Rectal smooth muscle tissue (tissue), 1 donor: ENCODE results near the gene ABCB1.

Experiments used
- H3K27ac ChIP-seq: one replicate; pipeline ENCODE4 v1.7.0; 2013; ENCODE audit warnings: low read depth, low read length, inconsistent platforms
- H3K27me3 ChIP-seq: one replicate; pipeline ENCODE4 v1.7.0; 2013; ENCODE audit warnings: low read length; ENCODE audit not compliant: control insufficient read depth, insufficient read depth
- H3K36me3 ChIP-seq: one replicate; pipeline ENCODE4 v1.7.0; 2013; ENCODE audit warnings: low read length; ENCODE audit not compliant: control insufficient read depth, insufficient read depth
- H3K4me1 ChIP-seq: one replicate; pipeline ENCODE4 v1.7.0; 2013; ENCODE audit warnings: low read length; ENCODE audit not compliant: control insufficient read depth, insufficient read depth
- H3K4me3 ChIP-seq: one replicate; pipeline ENCODE4 v1.7.0; 2013; ENCODE audit warnings: low read length
- H3K9ac ChIP-seq: one replicate; pipeline ENCODE4 v1.7.0; 2013; ENCODE audit warnings: low read length

The ABCB1 gene

GRCh38 chr7:87570178-87570577 is 30.5 kb downstream of the ABCB1 start:
- H3K4me3 ChIP-seq: no peak overlapping the region
- H3K36me3 ChIP-seq: no peaks in the 10 kb centered on the region
- H3K27me3 ChIP-seq: no peaks in the 10 kb centered on the region
- no peak overlapping the region for H3K27ac ChIP-seq
- H3K9ac ChIP-seq: no peak overlapping the region
- H3K4me1 ChIP-seq: no peaks in the 10 kb centered on the region

GRCh38 chr7:87567052-87567451 is 33.6 kb downstream of the ABCB1 start:
- H3K27ac ChIP-seq: no peak overlapping the region
- H3K4me1 ChIP-seq: no peaks in the 10 kb centered on the region
- no peaks in the 10 kb centered on the region for H3K27me3 ChIP-seq
- H3K36me3 ChIP-seq: no peaks in the 10 kb centered on the region
- H3K4me3 ChIP-seq: no peak overlapping the region
- no peak overlapping the region for H3K9ac ChIP-seq

- Histone ChIP-seq H3K36me3 (no peaks in the 10 kb centered on the region), H3K4me1 (no peaks in the 10 kb centered on the region), H3K27me3 (no peaks in the 10 kb centered on the region), H3K9ac (no peak overlapping the region), H3K27ac (no peak overlapping the region), H3K4me3 (no peak overlapping the region)
Measured at GRCh38 chr7:87566311-87566900, 34.3 kb downstream of the ABCB1 start.

DNA sequence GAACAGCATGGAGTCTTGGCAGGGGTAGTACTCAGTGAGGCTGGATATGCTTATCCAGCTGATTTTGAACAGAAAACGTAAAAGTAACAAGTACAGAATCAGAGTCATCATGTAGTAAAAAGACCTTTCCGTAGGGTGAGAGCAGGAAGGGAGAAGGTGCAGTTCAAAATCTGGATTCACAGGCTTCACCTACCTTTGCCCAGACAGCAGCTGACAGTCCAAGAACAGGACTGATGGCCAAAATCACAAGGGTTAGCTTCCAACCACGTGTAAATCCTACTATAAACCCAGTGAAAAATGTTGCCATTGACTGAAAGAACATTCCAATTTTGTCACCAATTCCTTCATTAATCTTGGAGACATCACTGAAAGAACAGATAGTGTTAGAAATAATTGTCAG is 34.8 kb downstream of the ABCB1 start:
- H3K4me1 ChIP-seq: no peaks in the 10 kb centered on the region
- H3K27ac ChIP-seq: no peak overlapping the region
- H3K4me3 ChIP-seq: no peak overlapping the region
- no peak overlapping the region for H3K9ac ChIP-seq
- no peaks in the 10 kb centered on the region for H3K36me3 ChIP-seq
- no peaks in the 10 kb centered on the region for H3K27me3 ChIP-seq

DNA sequence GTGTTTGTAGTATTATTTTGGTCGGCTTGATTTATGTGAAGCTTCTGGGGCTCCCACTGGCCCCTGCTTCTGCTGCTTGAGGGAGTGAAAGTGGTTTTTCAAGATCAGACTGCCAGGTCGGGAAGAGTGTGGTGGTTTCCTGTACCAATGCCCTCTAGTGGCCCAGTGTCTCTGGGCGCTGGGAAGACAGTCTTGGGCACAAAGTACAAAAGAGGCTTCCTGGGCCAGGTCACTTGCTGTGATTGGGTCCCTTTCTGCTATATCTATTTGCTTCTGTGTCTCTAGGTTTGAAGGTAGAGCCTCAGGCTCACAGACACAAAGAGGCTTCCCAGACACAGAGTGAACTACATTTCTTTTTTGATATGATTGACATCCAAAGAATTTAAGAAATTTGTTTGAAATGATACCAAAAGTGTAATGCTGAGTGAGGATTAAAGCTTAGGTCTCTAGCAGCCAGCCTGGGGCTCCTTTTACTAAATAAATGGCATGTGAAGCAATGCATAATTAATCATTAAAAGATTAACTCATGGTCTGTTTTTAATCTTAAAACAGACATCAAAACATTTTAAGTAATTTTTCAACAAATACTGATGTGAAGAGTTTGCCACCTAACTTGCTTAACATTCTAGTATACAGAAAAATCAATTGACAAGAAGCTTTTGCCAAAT is 36.3 kb downstream of the ABCB1 start:
- Histone ChIP-seq H3K27ac (no peak overlapping the region), H3K4me3 (no peak overlapping the region), H3K9ac (no peak overlapping the region), H3K4me1 (no peaks in the 10 kb centered on the region), H3K36me3 (no peaks in the 10 kb centered on the region), H3K27me3 (no peaks in the 10 kb centered on the region)

DNA sequence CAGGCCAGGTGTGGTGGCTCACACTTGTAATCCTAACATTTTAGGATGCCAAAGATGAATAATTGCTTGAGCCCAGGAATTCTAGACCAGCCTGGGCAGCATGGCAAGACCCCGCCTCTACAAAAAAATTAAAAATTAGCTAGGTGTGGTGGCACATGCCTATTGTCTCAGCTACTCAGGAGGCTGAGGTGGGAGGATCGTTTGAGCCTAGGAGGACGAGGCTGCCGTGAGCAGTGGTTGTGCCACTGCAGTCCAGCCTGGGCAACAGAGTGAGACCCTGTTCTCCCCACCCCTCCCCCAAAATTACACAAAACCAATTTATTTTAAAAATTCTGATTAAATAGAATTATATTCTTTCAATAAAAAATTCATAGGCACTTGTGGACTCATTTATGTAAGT is 39.0 kb downstream of the ABCB1 start:
- H3K4me3 ChIP-seq: no peak overlapping the region
- H3K4me1 ChIP-seq: no peaks in the 10 kb centered on the region
- no peaks in the 10 kb centered on the region for H3K36me3 ChIP-seq
- H3K9ac ChIP-seq: no peak overlapping the region
- H3K27ac ChIP-seq: no peak overlapping the region
- H3K27me3 ChIP-seq: no peaks in the 10 kb centered on the region

GRCh38 chr7:87561102-87561501 is 39.6 kb downstream of the ABCB1 start:
- Histone ChIP-seq H3K4me3 (no peak overlapping the region), H3K9ac (no peak overlapping the region), H3K4me1 (no peaks in the 10 kb centered on the region), H3K36me3 (no peaks in the 10 kb centered on the region), H3K27me3 (no peaks in the 10 kb centered on the region), H3K27ac (no peak overlapping the region)

- Histone ChIP-seq H3K36me3 (no peaks in the 10 kb centered on the region), H3K27me3 (no peaks in the 10 kb centered on the region), H3K9ac (no peak overlapping the region), H3K4me1 (no peaks in the 10 kb centered on the region), H3K27ac (no peak overlapping the region), H3K4me3 (no peak overlapping the region)
Measured at GRCh38 chr7:87552351-87552900, 48.3 kb downstream of the ABCB1 start.

DNA sequence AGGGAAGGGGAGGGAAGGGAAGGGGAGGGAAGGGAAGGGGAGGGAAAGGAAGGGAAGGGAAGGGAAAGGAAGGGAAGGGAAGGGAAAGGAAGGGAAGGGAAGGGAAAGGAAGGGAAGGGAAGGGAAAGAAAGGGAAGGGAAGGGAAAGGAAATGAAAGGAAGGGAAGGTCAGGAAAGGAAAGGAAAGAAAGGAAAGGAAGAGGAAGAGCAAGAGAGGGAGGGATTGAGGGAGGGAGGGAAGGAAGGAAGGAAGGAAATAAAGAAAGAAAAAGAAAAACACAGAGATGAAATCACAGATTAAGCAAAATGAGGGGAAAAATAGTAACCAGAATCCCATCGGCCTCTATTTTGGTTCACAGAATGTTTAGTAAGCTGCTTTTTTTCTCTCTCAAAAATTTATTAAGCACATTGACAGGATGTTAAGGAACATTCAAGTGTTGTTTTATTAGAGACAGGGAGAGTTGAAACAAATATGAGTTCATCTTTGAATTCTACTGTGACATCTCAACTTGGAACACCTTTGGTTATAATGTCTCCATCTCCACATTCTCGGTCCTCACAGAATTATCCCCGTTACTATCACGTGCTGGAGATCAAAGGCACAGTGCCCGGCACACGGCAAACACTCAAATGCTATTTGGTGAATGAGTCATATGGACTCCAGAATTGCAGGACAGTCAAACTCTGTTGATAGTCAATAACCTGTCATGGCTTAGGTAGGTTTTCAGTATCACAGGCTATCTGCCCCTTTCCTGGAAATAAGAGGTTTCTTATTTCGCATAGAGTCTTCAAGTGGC is 52.4 kb downstream of the ABCB1 start:
- H3K27me3 ChIP-seq: no peaks in the 10 kb centered on the region
- H3K27ac ChIP-seq: no peak overlapping the region
- no peaks in the 10 kb centered on the region for H3K36me3 ChIP-seq
- H3K4me1 ChIP-seq: no peaks in the 10 kb centered on the region
- H3K9ac ChIP-seq: no peak overlapping the region
- H3K4me3 ChIP-seq: no peak overlapping the region

DNA sequence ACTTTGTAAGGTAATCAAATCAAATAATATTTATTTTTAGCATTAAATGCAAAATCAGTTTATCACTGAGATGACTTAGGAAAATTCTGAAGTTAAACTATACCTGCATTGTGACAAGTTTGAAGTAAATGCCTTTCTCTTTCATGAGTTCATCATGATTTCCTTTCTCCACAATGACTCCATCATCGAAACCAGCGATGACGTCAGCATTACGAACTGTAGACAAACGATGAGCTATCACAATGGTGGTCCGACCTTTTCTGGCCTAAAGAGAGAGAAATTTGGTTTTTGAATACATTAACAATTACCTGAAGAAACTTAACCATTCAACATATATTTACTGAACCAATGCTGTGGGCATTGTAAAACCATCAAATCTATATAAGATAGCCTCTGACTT is 54.9 kb downstream of the ABCB1 start:
- Histone ChIP-seq H3K4me3 (no peak overlapping the region), H3K27me3 (no peaks in the 10 kb centered on the region), H3K9ac (no peak overlapping the region), H3K36me3 (no peaks in the 10 kb centered on the region), H3K4me1 (no peaks in the 10 kb centered on the region), H3K27ac (no peak overlapping the region)

- no peak overlapping the region for H3K27ac ChIP-seq
- no peaks in the 10 kb centered on the region for H3K36me3 ChIP-seq
- no peak overlapping the region for H3K9ac ChIP-seq
- no peak overlapping the region for H3K4me3 ChIP-seq
- no peaks in the 10 kb centered on the region for H3K4me1 ChIP-seq
- no peaks in the 10 kb centered on the region for H3K27me3 ChIP-seq
Measured at GRCh38 chr7:87543623-87544022, 57.1 kb downstream of the ABCB1 start.

GRCh38 chr7:87541648-87542047 is 59.0 kb downstream of the ABCB1 start:
- H3K27ac ChIP-seq: no peak overlapping the region
- no peak overlapping the region for H3K9ac ChIP-seq
- no peaks in the 10 kb centered on the region for H3K4me1 ChIP-seq
- H3K36me3 ChIP-seq: no peaks in the 10 kb centered on the region
- no peak overlapping the region for H3K4me3 ChIP-seq
- no peaks in the 10 kb centered on the region for H3K27me3 ChIP-seq
